BE2C (cell line): ENCODE data around the gene ENTPD6.
A peak's percentile ranks its signal among the peaks of the same experiment; 100 is the strongest.

Experiments used
- DNase-seq: peaks from one replicate; pipeline ENCODE4 v3.0.0-alpha.2; 2020
- H3K27me3 ChIP-seq: fragments of 250-450 bp; sonication (Bioruptor Pico); 2 replicates; pipeline ENCODE4 v1.5.1; 2020; ENCODE audit warnings: mild to moderate bottlenecking
- H3K36me3 ChIP-seq: fragments of 250-450 bp; sonication (Bioruptor Pico); 2 replicates; pipeline ENCODE4 v1.5.1; 2020; ENCODE audit warnings: mild to moderate bottlenecking
- H3K4me1 ChIP-seq: fragments of 250-450 bp; sonication (Bioruptor Pico); 2 replicates; pipeline ENCODE4 v1.5.1; 2020
- H3K4me3 ChIP-seq: 2 replicates; pipeline ENCODE4 v1.5.1; 2011; ENCODE audit warnings: low read depth, low read length
- H3K9me3 ChIP-seq: fragments of 250-450 bp; sonication (Bioruptor Pico); 2 replicates; pipeline ENCODE4 v1.5.1; 2020
- CTCF ChIP-seq: IDR thresholded peaks from 2 replicates; pipeline ENCODE4 v1.5.1; 2012; ENCODE audit warnings: mild to moderate bottlenecking, low read depth, low read length

Gene ENTPD6

GRCh38 chr20:25242231-25242630, 46.7 kb downstream of the ENTPD6 start:
- H3K9me3 ChIP-seq = no peaks in the 10 kb centered on the region
- H3K4me1 ChIP-seq = peaks cover 17% of the 10 kb centered on the region
- H3K36me3 ChIP-seq = no peaks in the 10 kb centered on the region
- H3K27me3 ChIP-seq = no peaks in the 10 kb centered on the region
- H3K4me3 ChIP-seq = no peak overlapping the region
- DNase-seq = peak; percentile 70
- TF ChIP-seq CTCF = no peak

DNA sequence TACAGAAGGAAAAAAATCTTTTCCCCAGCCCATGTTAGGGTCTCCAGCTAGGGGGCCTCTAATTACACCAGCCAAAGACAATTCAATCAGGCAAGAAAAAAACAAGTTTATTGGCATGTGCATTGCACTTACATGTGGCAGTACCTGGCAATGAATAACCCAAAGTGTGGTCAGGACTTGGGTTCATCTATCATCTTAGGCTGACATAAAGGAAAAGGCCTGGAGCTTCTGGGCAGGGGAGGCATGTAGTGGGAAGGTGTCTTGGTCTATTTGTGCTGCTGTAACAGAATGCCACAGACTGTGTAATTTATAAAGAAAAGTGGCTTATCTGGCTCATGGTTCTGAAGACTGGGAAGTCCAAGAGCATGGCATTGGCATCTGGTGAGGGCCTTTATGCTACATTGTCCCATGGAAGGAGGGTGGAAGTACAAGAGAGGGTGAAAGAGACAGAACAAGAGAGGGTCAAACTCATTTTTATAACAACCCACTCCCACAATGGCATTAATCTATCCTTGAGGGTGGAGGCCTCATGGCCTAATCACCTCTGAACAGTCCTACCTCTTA, 48.0 kb downstream of the ENTPD6 start:
- DNase-seq = no peak
- Histone ChIP-seq H3K4me1 (peaks cover 11% of the 10 kb centered on the region), H3K9me3 (no peaks in the 10 kb centered on the region), H3K36me3 (no peaks in the 10 kb centered on the region), H3K4me3 (no peak overlapping the region), H3K27me3 (no peaks in the 10 kb centered on the region)
- TF ChIP-seq CTCF = no peak

- DNase-seq = no peak
- no peaks in the 10 kb centered on the region for H3K36me3 ChIP-seq
- no peaks in the 10 kb centered on the region for H3K27me3 ChIP-seq
- H3K4me3 ChIP-seq = no peak overlapping the region
- TF ChIP-seq CTCF = no peak
- no peaks in the 10 kb centered on the region for H3K9me3 ChIP-seq
- peaks cover 11% of the 10 kb centered on the region for H3K4me1 ChIP-seq
These were observed 49.5 kb downstream of the ENTPD6 start for GRCh38 chr20:25244976-25245375.

DNA sequence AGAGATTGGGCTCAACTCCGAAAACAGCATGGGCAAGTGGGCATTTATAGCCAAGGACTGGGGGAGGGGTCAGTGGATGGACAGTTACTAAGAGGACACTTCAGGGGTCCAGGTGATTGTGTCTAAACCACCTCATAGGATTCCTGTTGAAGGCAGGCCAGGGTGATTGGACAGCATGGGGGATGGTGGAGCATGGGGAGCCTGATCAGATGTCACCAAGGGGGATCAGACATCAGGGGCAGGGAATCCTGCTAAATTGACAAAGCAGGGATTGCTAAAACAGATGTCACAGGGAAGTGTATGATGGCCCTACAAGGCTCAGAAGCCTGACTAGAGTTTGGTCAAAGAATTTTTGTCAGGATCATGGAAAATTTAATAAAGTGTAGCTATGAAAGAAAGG, 49.9 kb downstream of the ENTPD6 start:
- no peak for DNase-seq
- peaks cover 11% of the 10 kb centered on the region for H3K4me1 ChIP-seq
- no peaks in the 10 kb centered on the region for H3K27me3 ChIP-seq
- H3K4me3 ChIP-seq = no peak overlapping the region
- H3K9me3 ChIP-seq = no peaks in the 10 kb centered on the region
- H3K36me3 ChIP-seq = no peaks in the 10 kb centered on the region
- no peak for TF ChIP-seq CTCF

DNA sequence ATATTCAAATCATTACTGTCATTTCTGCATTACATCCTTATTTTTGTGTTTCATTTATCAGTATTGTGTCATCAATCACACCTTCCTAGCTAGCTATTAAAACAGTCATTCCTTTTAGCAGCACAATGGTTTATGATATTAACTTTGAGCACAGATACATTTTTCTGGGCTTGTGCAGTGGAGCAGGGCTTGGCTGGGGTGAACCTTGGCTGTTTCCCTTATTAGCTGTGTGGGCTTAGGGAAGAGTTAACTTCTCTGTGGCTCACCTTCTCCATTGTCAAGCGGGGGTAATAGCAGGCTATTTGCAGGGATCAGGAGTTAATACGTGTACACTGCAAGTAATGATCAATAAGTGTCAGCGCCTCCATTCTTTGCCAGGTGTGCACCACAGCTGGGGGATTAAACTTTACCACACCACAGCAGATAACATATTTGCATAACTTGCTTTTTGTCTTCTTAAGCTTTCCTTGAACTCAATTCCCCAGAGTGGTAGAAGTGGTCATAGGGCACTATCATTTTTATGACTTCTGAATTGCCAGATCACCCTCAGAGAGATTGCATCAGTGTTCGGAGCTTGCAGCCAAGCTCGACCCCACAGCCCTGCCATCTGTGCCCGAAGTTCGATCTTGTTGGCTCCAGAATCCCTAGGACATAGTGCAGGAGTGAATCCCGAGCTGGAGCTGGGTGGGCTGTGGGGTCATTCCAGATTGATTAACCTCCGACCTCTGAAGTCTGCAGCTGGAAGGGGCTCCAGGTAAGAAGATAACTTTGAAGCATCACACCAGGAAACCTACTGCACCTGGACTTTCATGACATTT, 50.9 kb downstream of the ENTPD6 start:
- no peak for TF ChIP-seq CTCF
- Histone ChIP-seq H3K36me3 (no peaks in the 10 kb centered on the region), H3K27me3 (no peaks in the 10 kb centered on the region), H3K9me3 (no peaks in the 10 kb centered on the region), H3K4me3 (no peak overlapping the region; the same call in 1 of the 2 replicates), H3K4me1 (peaks cover 8% of the 10 kb centered on the region)
- DNase-seq = peak; percentile 46

DNA sequence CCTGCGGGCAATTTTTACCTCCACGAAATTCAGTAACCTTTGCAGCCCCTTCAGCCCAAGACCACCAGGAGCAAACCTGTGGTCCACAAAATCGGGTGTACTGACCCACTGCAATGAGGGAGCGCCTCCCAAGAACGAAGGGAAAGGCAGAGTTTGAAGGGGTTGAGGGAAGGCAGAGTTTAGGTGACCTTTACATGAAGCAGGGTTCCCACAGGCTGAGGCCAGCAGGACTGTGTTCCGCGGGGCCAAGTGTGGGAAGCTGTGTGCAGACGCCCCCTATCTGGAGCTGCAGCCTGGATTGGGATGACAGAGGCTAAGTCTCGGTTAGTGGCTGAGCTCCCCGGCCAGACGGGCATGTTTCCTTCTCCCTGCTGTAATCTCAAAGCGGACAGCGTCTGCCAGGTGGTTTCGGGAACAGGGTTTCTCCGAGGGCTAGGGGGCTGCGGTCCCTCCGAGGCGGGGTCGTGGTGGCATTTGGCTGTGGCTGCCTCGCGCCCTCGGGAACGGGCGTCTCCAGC, 51.5 kb downstream of the ENTPD6 start:
- H3K4me3 ChIP-seq = peak overlapping the region; percentile 72
- H3K36me3 ChIP-seq = no peaks in the 10 kb centered on the region
- peak; percentile 75 for DNase-seq
- H3K9me3 ChIP-seq = no peaks in the 10 kb centered on the region
- H3K27me3 ChIP-seq = no peaks in the 10 kb centered on the region
- TF ChIP-seq CTCF = peak; percentile 69
- H3K4me1 ChIP-seq = peaks cover 12% of the 10 kb centered on the region
